Astrocyte of the cerebellum (primary cell): Measurements from ENCODE around the gene CACNG6.
"Not testable (repeated sequence)": the region's sequence is repeated elsewhere in the genome, so short reads cannot be mapped to it uniquely, and the experiment has no call there.

Source experiments
- DNase-seq: peaks from one replicate; pipeline ENCODE4 v3.0.0-alpha.2; 2011; ENCODE audit warnings: low read depth
- H3K4me3 ChIP-seq: 2 replicates; pipeline ENCODE4 v1.5.1; 2011; ENCODE audit warnings: mild to moderate bottlenecking, low read depth, low read length, moderate library complexity
- CTCF ChIP-seq: IDR thresholded peaks from 2 replicates; pipeline ENCODE4 v1.5.1; 2012; ENCODE audit warnings: low read length, low read depth, moderate library complexity, mild to moderate bottlenecking; ENCODE audit errors: missing control alignments
- in situ Hi-C: cut with HindIII; loops from 2 replicates; pipeline ENCODE4 v1.10.0; 2017; ENCODE audit warnings: low sequenced_read_pairs

The CACNG6 gene

GRCh38 chr19:54035215-54036178, 44.1 kb downstream of the CACNG6 start:
- TF ChIP-seq CTCF, result no peak

GRCh38 chr19:54036542-54036941, 45.1 kb downstream of the CACNG6 start:
- H3K4me3 ChIP-seq, DNase-seq: not testable (repeated sequence)
- in situ Hi-C loops, result loop anchor here (25.0 kb wide), 1 partner anchor 124 kb away; the partner anchor contains the start of gene CACNG7

More at GRCh38 chr19:54035215-54036178, 44.1 kb downstream of the CACNG6 start:
- in situ Hi-C loops, result loop anchor here (25.0 kb wide), 1 partner anchor 123 kb away; the partner anchor contains the start of gene CACNG7
- peak; percentile 58 for DNase-seq
- H3K4me3 ChIP-seq, result no peak overlapping the region

GRCh38 chr19:54040003-54040402, 48.6 kb downstream of the CACNG6 start:
- no peak for DNase-seq
- in situ Hi-C loops, result loop anchor here (25.0 kb wide), 1 partner anchor 128 kb away; the partner anchor contains the start of gene CACNG7
- H3K4me3 ChIP-seq, result no peak overlapping the region
- TF ChIP-seq CTCF, result no peak

- H3K4me3 ChIP-seq, result no peak overlapping the region
- no peak for DNase-seq
- TF ChIP-seq CTCF, result no peak
- in situ Hi-C loops, result loop anchor here (25.0 kb wide), 1 partner anchor 130 kb away; the partner anchor contains the start of gene CACNG7
Observed at GRCh38 chr19:54041969-54042606, 50.7 kb downstream of the CACNG6 start.

GRCh38 chr19:54042989-54043388, 51.6 kb downstream of the CACNG6 start:
- TF ChIP-seq CTCF, result no peak
- in situ Hi-C loops, result loop anchor here (25.0 kb wide), 1 partner anchor 131 kb away; the partner anchor contains the start of gene CACNG7
- no peak for DNase-seq
- no peak overlapping the region for H3K4me3 ChIP-seq

- DNase-seq, result no peak
- no peak for TF ChIP-seq CTCF
- no peak overlapping the region for H3K4me3 ChIP-seq
- in situ Hi-C loops, result loop anchor here (25.0 kb wide), 1 partner anchor 133 kb away; the partner anchor contains the start of gene CACNG7
Observed at GRCh38 chr19:54045771-54046170, 54.3 kb downstream of the CACNG6 start.
